Measurements from ENCODE around the gene NRM.
A peak's percentile ranks its signal among the peaks of the same experiment; 100 is the strongest.

The NRM gene

DNA sequence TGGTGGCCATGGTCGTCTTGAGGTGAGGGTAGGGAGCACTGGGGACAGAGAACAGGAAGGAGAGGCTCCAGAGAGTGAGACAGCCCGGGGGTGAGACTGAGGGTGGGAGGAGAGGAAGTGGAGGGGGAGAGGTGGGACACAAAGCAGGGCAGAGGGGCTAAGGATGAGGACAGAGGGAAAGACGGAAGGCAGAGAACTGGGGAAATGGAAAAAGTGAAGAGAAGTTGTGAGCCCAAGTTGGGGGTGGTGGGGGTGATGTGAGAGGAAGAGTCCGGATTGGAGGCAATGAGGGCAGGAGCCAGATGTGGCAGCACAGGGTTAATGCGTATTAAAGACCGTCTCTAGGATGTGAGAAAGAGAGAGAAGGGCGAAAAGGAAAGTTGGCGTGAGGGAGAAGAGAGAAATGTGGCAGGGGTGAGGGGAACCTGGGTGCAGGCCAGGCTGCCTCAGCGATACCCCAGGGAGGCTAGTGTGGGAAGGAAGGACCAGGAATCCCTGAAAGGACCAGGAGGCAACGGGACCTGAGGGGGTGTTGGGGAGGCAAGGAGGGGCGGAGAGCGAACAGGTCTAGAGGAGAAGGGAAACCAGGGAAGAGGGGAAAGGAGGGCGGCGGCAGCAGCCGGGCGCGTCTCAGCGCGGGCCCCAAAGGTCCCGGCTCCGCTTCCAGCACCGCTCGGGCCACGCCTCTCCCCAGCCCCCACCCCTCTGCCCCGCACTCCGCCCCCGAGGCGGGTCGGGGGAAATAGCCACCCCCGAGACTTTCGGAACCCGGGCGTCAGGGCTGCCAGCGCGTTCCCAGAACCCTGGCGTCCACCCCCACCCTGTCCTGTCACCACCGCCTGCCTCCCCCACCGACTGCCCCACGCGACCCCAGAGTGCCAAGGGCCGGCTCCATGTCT, 4.5 kb downstream of the NRM start, which contains the start of gene PPP1R18:
TSS of gene PPP1R18 (minus strand) at position 637 of the 899 bp plus-strand sequence. CDS start at position 10, 627 bp downstream.
- peak within 1 kb of the TSS; percentile 94 for H3K4me3 ChIP-seq (ENCODE audit: low read length)
- TF ChIP-seq ZNF274 (IDR thresholded peaks at IDR 0.05; ENCODE audit: low read depth, low read length), result no peak

DNA sequence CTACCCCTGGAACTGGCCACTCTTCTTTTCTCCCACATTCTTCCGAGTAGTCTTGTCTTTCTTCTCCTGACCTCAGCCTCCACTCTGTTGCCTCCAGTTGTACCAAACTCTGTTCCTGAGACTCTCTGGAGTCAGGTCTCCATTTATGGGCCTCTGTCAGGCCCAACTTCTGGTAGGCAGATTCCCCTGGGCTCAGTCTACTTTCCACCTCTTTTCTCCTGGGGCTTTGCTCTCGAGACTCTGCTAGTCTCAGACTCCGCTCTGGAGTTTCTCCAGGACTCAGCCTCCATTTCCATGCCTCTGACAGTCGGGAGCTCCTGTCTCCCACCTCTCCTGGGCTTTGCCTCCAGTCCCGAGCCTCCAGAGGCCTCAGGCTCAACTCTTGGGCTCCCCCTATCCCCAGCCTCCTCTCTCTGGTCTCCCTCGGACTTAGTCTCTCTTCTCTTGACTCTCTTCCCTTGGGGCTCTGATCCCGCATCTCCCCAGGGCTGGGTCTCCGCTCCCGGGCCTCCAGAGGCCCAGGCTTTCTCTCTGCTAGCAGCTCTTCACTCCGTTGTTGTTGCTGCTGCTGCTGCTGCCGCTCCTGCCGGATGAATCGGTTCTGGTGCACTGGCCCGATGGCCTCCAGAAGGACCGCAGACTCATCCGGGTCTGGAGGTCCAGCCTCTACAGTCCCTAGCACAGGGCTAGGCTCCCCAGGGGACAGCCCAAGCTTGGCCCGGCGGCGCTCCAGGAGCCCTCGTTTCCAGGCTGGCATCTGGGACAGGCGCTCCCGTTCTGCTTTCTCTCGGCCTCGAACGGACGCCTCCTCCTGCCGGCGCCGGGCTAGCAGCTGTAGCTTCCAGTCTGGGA, 5.4 kb downstream of the NRM start:
- TF ChIP-seq ZNF274 (IDR thresholded peaks at IDR 0.05; ENCODE audit: low read depth, low read length), result no peak
- peak overlapping the region; percentile 94 for H3K4me3 ChIP-seq (ENCODE audit: low read length)

DNA sequence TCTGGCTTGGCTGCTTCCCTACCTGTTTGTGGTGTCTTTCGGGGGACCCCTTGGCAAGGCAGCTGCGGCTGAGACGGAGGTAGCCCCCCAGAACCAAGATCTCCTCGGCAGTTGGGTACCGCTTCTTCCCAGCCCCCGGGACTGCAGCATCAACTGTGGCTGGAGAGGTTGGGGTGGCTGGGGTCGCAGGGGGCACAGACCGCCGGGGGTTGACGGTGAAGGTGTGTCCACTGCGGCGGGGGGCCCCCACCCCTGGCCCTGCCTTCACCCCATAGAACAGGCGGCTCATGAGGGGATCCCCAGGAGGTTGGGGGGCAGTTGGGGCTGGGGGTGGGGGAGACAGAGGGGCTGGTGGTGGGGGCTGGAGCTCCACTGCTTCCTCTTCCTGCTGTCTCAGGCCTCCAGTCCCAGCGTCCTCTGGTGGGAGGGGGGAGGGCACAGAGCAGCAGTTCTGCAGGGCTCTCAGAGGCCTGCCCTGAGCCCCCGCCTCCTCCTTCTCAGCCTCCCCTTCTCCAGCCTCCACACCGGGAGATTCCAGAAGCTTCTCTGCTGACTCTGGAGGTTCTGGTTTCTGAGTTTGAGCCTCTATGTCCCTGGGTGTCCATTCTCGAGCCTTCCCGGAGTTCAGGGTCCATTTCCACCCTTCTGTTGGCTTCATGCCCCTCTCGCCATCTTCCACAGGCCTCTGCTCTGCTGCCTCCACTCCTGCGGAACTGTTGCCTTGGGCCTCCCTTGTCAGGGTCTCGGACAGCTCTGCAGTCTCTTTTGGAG, 6.2 kb downstream of the NRM start:
- no peak for TF ChIP-seq ZNF274 (IDR thresholded peaks at IDR 0.05; ENCODE audit: low read depth, low read length)
- peak overlapping the region; percentile 94 for H3K4me3 ChIP-seq (ENCODE audit: low read length)

DNA sequence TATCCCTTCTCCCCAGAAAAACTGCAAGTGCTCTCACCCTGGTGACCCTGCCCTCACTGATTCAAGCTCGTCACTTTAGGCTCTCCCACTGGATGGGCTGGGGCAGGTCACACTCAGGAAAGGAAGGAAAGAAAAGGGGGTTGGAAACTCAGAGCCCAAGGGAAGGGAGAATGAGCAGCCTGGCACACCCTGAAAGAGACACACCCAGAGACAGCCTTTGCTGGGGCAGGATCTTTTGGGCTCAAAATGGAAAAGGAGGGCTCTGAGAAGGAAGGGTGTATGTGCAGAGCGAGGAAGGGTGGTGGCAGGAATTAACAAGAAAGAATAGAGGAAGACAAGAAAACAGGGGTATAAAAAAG, 6.8 kb downstream of the NRM start:
- TF ChIP-seq ZNF274 (IDR thresholded peaks at IDR 0.05; ENCODE audit: low read depth, low read length), result no peak

DNA sequence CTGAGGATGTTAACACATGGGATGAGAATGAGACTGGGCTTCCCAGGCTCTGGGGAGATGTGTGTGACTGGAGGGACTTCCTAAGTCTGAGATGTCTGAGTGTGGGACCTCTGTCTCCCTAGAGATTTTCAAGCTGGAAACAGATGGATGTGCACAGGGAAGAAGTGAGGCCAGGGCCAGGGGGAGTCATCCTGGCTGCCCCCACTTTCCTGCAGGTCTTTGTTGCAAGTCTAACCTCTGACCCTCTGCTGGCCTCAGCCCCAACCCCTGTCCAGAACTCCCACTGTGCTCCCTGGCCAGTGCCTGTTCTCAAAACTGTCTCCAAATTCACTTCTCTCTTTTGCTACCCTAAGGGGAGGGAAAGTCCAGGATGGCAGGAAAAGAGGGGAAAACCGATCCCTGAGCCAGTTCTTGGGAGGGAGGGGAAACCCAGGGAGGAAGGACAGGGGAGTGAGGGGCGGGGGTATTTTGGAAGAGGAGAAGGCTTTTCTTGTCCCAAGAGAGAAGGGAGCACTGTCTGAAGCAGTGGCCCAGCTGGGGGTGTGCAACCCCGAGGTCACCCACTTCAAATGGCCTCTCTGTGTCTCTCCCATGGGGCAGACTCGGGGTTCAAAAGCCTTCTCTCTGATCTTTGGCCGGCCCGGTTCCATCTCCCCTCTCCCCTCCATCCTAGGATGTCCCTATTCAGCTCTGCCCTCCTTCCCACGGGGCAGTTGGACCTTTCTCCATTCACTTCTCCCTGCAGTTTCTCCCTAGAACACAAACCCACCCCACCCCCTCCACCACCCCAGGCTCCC, 7.4 kb downstream of the NRM start:
- TF ChIP-seq ZNF274 (IDR thresholded peaks at IDR 0.05; ENCODE audit: low read depth, low read length), result no peak
- peak overlapping the region; percentile 94 for H3K4me3 ChIP-seq (ENCODE audit: low read length)

More for the DNA sequence above, 6.8 kb downstream of the NRM start:
- H3K4me3 ChIP-seq (ENCODE audit: low read length), result peak overlapping the region; percentile 94

DNA sequence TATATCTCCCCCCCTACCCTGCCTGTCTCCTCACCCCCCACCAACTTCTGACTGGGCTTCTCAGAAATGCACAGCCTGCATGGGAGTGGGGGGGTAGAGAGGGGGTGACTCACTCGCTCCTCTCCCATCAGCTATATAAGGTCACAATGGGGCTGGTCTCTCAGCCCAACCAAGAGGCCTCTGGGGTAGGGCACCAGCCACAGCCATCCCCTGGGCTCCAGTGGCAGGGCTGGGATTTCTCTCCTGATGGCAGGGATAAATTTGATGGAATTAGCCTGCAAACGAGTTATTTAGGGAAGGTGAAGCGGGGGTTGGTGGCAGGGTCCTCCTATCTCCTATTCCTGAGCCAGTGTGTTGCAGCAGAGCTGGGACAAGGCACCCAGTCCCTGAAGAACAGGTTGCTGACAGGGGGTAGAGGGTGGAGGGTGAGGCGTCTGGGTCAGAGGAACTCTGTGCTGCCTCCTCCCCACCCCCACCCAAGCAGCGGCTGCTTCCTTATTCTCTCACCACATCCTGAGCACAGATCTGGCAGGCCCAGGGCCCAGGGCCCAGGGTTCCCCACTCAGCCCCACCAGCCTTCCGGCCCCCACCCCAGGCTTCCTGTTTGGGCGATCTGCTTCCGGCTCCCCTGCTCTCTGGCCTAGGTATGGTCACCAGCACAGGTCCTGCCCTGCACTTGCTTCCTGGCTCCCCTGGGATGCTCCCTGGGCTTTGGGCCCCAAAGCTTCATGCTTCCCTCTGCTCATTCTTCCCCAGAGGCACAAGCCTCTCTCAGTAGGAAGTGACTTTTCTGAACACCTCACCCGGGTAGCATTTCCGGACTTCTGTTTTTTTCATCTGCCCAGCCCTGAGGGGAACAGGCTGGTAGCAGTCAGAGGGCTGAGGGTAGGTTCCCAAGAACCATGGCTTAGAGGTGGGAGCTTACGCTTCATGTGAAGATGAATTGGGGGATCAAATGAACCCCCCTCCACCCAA, 8.4 kb downstream of the NRM start:
- peak overlapping the region; percentile 94 for H3K4me3 ChIP-seq (ENCODE audit: low read length)
- TF ChIP-seq ZNF274 (IDR thresholded peaks at IDR 0.05; ENCODE audit: low read depth, low read length), result no peak

DNA sequence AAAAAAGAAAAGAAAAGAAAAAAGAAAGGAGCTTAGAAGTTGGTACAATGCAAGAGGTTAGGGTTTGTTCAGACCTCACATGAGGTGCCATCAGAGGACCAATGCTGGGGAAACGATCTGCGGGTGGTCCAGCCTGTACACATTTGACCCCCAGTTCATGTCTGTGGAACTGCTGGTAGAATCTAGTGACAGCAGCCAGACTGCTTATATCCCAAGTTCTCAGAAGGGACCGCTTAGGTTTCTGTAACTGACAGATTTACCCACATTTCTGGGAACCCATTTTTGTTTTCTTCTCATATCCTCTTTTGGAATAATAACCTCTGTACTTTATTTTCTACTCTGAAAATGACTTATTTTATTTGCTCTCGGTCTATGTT, 9.0 kb downstream of the NRM start:
- TF ChIP-seq ZNF274 (IDR thresholded peaks at IDR 0.05; ENCODE audit: low read depth, low read length), result no peak
- peak overlapping the region; percentile 94; the same call in 1 of the 2 replicates for H3K4me3 ChIP-seq (ENCODE audit: low read length)

DNA sequence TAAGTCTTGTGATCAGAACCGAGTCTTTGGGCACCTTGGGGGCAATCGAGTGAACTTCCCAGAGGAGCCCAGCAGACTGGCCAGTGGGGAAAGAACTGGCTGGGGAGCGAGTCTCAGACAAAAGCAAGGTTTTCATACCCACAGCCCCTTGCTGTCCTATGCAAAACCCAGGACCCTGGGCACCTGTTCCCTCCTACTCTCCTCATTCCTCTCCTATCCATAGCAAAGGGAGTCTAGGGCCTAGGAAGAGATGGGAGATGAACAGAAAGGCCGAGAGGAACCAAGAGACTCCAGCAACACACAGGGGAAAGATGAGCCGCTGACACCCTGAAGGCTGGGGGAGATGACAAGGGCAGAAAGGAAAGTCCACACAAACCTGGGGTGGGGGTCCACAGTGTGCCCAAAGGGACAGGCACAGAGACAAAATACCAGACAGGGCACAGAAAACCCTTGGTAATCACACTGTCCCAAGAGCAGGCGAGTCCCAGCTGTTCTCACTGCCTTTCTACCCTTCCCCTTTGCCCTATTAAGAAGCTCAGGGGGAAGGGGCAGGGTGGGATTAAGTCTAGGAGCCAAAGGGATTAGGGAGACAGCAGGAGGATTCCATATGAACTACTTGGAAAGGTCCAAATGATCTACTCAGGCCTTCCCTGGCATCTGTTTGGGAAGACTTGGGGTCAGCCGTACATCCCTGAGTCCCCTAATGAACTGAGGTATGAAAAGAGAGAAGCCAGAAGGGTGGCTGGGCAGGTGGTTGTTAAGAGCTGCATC, 10.8 kb downstream of the NRM start:
- peak overlapping the region; percentile 54; the same call in 1 of the 2 replicates for H3K4me3 ChIP-seq (ENCODE audit: low read length)
- TF ChIP-seq ZNF274 (IDR thresholded peaks at IDR 0.05; ENCODE audit: low read depth, low read length), result no peak

DNA sequence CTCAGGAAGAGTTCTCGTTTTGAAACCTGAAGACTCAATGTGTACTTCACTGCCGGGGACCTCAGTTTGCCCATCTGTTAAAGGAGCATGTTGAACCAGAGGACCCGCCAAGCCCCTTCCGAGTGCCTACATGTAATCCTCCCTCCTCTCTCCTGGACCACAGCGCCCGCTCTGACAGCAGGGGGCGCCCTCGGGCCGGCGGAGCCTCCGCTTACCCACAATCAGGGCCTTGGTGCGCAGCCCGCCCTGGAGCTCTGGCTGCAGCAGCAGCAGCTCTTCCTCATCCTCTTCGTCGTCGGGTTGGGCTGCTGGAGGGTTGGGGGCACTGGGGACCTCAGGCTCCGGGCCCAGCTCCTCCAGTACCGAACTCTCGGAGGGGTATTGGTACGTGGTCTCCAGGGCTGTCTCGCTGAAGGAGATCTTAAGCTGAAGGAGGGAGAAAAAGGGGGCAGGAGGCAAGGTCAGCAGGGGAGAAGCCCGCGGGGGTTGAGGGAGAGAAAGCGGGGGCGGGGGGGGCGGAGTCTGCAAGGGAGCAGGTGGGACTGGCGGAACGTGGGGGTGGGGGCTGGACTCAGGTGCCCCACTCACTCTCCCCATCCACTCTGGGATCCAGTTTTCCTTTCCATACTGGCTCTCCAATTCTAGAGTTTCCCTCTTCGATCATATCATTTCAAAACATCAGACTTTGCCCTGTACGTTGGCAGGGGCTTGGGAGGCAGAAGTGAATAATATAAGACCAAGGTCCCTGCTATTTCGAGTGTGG, 11.6 kb downstream of the NRM start:
- H3K4me3 ChIP-seq (ENCODE audit: low read length), result peak overlapping the region; percentile 54; the same call in 1 of the 2 replicates
- TF ChIP-seq ZNF274 (IDR thresholded peaks at IDR 0.05; ENCODE audit: low read depth, low read length), result no peak

DNA sequence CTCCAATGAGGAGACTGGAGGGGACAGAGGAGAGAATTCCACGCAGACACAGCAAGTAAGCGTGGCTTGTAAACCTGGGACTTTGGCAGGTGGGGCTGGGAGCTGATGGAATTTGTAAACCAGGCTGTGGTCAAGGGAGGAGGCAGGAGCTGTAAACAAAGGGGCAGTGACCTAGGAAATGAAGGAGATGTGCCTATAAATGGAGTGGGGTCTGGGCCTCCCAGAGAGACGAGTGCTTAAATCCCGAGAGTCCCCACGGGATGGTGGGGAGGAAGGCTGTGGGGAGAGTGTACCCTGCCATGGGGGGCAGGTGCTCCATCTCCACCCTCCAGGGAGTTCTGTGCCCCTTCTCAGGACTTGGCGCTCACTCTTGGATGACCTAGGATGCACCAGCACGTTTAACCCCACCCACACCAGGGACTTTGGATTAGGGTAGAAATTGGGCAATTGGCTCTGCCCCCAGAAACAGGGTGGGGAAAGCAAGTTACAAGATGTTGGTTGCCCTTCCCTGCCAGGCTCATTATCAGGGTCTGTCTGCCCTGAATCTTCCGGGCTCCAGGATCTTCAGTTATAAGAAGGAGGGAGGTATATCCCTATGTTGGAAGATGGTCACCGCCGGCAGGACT, 14.0 kb downstream of the NRM start:
- TF ChIP-seq ZNF274 (IDR thresholded peaks at IDR 0.05; ENCODE audit: low read depth, low read length), result no peak
- H3K4me3 ChIP-seq (ENCODE audit: low read length), result no peak overlapping the region

All from GM08714 (cell line).